ENCODE data around the gene DRICH1.
"Not testable (repeated sequence)": the region's sequence is repeated elsewhere in the genome, so short reads cannot be mapped to it uniquely, and the experiment has no call there.

DRICH1 gene

GRCh38 chr22:23564276-23564675, 67.8 kb downstream of the DRICH1 start:
- in situ Hi-C loops (cut with HindIII; ENCODE audit: low pct_unique_long_range_greater_than_20kb, low sequenced_read_pairs): no loop called here

DNA sequence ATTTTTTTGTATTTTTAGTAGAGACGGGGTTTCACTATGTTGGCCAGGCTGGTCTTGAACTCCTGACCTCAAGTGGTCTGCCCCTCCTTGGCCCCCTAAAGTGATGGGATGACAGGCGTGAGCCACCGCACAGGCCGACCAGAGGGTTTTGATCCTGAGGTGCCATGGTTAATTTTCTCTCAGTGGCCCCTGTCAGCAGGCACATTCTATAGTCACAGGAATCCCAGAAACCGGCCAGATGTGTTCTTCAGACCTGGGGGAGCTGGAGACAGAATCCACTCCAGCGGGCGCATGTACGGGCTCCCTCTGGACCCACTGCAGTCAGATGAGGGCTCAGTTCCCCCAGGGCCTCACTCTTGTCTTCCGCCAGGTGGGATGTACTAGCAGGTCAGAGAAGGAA, 69.0 kb downstream of the DRICH1 start:
- in situ Hi-C loops (cut with HindIII; ENCODE audit: low pct_unique_long_range_greater_than_20kb, low sequenced_read_pairs): no loop called here
- TF ChIP-seq JUND (IDR thresholded peaks at IDR 0.05; ENCODE audit: low read depth): no peak
- no peak for DNase-seq (ENCODE audit: low read depth in 1 of 2, low spot score in 1 of 2)

More at GRCh38 chr22:23564276-23564675, 67.8 kb downstream of the DRICH1 start:
- no peak for TF ChIP-seq JUND (IDR thresholded peaks at IDR 0.05; ENCODE audit: low read depth)
- DNase-seq (ENCODE audit: low read depth in 1 of 2, low spot score in 1 of 2): no peak

- in situ Hi-C loops (cut with HindIII; ENCODE audit: low pct_unique_long_range_greater_than_20kb, low sequenced_read_pairs): no loop called here
- no peak for DNase-seq (ENCODE audit: low read depth in 1 of 2, low spot score in 1 of 2)
- no peak for TF ChIP-seq JUND (IDR thresholded peaks at IDR 0.05; ENCODE audit: low read depth)
Observed at GRCh38 chr22:23562186-23562585, 69.9 kb downstream of the DRICH1 start.

- DNase-seq (ENCODE audit: low read depth in 1 of 2, low spot score in 1 of 2); in situ Hi-C loops (cut with HindIII; ENCODE audit: low pct_unique_long_range_greater_than_20kb, low sequenced_read_pairs): not testable (repeated sequence)
Observed at GRCh38 chr22:23561025-23561510, 71.1 kb downstream of the DRICH1 start.

DNA sequence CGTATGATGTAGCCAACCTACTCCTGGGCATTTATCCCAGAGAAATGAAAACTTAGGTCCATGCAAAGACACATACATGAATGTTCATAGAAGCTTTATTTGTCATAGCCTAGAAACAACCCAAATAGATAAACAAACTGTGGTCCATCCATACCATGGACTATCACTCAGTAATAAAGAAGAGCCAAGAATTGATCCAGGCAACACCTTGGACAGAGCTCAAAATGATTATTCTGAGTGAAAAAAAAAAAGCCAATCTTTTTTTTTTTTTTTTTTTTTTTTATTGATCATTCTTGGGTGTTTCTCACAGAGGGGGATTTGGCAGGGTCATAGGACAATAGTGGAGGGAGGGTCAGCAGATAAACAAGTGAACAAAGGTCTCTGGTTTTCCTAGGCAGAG, 71.9 kb downstream of the DRICH1 start:
- in situ Hi-C loops (cut with HindIII; ENCODE audit: low pct_unique_long_range_greater_than_20kb, low sequenced_read_pairs): not testable (repeated sequence)

More for the DNA sequence above, 71.9 kb downstream of the DRICH1 start:
- DNase-seq (ENCODE audit: low read depth in 1 of 2, low spot score in 1 of 2): not testable (repeated sequence)

All from T47D (cell line).